Inflammatory macrophage treated with lipopolysaccharide for 1 hour (primary cell): ENCODE data around the gene HSPA6.

Experiments
- DNase-seq, 2 donors: peaks; one replicate each; pipeline ENCODE4 v3.0.0-alpha.2; 2020 to 2022

HSPA6 gene

DNA sequence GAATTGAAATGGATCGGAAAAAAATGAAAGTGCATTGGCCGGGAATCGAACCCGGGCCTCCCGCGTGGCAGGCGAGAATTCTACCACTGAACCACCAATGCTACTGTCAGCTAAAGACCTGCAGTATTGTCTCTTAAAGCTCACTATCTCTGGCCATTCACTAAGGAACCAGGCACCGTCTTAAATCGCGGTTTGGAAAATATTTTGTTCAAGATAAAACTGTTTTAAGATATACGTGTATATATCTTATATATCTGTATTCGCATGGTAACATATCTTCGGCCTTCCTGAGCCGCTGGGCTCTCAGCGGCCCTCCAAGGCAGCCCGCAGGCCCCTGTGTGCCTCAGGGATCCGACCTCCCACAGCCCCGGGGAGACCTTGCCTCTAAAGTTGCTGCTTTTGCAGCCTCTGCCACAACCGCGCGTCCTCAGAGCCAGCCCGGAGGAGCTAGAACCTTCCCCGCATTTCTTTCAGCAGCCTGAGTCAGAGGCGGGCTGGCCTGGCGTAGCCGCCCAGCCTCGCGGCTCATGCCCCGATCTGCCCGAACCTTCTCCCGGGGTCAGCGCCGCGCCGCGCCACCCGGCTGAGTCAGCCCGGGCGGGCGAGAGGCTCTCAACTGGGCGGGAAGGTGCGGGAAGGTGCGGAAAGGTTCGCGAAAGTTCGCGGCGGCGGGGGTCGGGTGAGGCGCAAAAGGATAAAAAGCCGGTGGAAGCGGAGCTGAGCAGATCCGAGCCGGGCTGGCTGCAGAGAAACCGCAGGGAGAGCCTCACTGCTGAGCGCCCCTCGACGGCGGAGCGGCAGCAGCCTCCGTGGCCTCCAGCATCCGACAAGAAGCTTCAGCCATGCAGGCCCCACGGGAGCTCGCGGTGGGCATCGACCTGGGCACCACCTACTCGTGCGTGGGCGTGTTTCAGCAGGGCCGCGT is at the start of gene HSPA6:
Gene HSPA6 (plus strand): TSS at position 724 of the 925 bp plus-strand sequence. CDS start 119 bp downstream, at position 843.
- DNase-seq: peak; percentile 33 to 97

DNA sequence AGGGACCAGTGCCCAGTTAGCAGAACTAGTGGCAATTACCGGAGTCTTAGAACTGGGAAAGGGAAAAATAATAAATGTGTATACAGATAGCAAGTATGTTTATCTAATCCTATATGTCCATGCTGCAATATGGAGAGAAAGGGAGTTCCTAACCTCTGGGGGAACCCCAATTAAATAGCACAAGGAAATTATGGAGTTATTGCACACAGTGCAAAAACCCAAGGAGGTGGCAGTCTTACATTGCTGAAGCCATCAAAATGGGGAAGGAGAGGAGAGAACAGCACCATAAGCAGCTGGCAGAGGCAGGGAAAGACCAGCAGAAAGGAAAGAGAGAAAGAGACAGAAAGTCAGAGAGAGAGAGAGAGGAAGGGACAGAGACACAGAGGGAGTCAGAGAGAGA is 46.6 kb upstream of the HSPA6 start:
- peak; percentile 49 to 70 for DNase-seq

DNA sequence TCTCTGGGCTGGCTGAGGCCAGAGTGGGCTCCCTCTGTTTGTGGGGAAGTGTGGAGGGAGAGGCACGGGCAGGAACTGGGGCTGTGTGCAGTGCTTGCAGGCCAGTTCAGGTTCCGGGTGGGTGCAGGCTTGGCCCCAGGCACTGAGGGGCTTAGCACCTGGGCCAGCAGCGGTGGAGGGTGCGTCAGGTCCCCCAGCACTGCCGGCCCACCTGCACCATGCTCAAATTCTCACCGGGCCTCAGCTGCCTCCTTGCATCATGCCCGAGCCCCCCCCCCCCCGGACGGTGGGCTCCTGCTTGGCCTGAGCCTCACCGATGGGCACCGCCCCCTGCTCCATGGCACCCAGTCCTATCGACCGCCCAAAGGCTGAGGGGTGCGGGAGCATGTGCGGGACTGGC is 45.4 kb upstream of the HSPA6 start:
- DNase-seq: no peak

DNA sequence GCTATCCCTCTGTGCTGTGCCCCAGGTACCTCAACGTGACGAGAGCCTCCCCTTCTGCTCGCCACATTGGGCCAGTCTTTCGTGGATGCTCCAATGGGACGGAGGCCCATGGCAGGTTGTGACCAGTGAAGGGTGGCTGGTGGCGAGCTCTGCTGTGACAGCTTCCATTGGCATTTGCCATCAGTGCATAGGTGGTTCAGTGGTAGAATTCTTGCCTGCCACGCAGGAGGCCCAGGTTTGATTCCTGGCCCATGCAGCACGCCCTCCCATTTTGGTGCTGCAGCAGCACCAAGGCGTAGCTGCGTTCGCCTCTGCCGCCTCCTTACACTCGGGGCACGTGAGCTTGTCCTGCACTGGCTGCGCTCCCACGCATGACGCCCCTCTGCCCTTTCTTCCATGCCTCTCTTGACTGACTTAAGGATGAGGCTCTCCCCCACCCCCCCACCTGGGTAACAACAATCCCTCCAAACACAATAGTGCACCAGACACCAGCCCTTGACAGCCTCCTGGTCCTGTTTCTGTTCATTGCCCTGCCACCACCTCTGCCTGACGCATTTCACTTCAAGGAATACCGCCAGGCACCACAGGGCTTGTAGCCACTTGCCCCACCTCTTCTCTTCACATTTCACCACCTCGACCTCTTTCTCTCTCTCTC is 43.8 kb upstream of the HSPA6 start:
- no peak for DNase-seq

DNA sequence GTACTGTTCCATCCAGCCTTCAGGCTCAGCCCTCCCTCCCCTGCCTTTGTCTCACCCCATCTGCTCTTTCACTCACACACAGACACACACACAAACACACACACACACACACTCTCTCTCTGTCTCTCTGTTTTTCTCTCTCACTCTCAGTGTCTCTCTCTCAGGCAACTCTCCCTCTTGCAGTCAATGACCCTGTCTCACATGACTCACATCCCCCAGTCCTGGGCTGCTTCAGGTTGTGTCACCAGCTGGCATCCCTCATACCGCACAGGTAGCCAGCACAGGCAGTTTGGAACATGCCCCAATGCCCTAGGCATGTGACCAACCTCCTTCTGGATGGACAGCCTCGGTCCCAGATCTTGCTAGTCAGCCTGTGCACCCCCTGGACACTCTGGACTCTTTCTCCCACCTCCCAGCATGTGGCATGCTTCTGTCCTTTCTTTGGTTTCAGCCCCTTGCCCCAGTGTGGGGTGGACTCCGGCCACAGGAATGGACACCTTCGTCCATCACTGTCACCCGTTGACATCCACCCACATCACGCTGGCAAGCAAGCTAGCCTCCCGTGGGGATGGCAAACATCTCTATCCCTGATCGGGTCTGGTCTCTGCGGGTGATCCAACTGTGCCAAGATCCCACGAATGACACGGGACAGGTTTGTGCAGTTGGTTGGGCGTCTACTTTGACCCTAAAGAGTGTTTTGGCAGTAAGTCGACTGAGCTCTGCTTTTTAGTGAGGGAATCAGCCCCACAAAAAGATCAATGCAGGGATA is 42.5 kb upstream of the HSPA6 start:
- DNase-seq: no peak

DNA sequence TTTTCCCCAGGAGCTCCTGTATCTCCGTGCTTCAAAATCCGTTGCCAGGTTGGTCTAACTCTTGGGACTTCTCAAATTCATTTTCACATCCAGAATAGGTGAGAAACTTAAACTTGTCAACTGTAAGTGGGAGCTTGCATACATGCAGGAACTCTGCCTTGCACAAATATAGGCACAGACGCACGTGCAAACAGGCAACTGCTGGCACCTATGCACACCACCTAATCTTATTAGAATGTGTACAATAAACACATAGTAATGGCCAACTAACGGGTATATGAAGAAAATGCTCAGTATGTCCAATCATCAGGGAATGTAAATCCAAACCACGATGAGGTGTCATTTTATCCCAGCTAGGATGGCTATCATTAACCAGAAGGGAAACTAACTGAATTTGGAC is 41.7 kb upstream of the HSPA6 start:
- no peak for DNase-seq

DNA sequence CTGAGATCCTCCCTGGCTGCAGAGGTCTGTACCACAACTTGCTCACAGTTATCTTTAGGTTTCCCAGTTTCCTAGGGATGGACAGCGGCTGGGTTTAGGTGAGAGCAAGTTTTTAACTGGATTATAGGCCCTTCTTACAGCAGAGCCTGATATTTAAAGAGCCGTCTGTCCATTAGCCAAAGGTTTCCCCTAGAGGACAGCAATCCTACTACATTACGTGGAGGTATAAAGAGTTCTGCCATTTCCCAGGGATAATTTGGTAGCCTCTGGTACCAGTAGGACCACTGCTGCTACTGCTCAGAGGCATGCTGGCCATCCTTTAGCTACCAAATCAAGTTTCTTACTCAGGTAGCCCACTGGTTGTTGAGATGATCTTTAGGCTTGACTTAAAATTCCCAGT is 41.0 kb upstream of the HSPA6 start:
- no peak for DNase-seq

DNA sequence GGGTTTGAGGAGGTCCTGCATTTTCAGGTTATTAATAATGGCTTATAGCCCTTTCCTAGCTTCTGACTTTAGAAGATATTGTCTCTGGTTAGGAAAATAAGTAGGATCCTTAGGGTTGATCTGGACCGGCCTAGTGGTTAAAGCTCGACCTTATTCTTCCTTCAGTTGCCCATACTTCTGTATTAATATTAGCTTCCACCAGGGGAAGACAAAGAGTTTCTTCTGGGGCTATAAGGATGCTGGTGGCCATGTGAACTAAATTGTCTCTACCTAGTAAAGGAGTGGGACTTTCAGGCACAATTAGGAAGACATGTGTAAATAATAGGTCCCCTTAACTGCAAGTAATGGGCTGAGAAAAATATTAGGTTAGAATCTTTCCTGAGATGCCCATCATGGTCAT is 39.7 kb upstream of the HSPA6 start:
- DNase-seq: peak in 1 of 2 donors; percentile 67

DNA sequence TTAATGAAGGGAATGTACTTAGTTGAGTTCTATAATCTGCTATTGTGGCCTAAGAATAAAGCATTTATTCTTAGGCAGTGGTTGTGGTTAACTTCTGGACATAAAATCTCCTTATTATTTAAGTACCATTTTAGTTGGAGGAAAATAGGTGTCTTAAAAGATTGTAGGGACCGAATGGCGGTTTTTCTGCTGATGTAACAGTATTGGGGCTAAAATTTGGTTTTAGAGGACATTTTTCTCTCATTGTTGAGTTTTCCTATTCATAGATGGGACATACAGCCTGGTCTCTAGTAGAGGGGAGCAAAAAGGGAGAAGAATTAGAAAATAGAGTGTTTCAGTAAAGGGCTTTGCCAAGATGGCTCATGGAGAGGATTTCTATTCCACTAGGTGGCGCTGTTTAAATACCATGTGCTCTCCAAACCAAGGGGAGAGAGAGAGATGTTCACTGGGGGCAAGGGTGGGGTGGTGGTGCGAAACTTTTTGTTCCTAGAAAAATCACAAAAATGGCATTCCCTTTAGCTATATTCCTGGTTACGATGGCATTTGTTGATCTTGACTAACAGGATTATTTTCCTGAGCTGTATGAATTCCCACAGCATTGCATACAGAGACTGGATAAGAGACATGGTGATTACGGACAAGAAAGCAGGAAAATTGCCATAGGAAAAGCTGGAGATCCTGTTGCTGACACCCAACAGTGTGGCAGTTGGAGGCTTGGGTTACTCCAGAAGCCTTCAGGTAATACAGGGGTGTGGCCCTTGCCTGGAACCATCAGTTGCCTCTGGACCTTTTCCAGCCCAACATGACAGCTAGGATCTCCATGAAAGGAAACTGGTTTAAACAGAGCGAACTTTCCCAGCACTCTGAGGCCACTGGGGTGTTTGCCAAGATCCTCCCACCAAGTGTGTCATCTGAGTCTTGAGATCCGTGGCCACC is 37.3 kb upstream of the HSPA6 start:
- peak; percentile 77 to 91 for DNase-seq

DNA sequence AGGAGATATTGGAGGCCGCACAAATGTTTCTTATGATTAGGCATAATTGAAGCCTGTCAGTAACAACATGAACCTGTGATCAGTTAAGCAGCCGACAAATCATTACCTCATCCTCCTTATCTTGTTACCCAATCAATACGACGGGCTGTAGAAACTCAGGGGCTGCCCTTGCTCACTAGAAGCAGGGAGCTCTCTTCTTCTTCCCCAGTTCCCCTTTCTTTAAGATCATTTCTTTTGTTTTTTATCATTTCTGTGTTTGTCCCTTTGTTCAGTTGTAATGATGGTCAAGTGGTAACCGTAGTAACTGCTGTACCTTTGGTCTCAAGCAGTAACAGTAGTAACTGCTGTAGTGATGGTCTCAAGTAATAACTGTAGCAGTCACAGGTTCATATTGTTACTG is 32.9 kb upstream of the HSPA6 start:
- DNase-seq: peak; percentile 50 to 80

DNA sequence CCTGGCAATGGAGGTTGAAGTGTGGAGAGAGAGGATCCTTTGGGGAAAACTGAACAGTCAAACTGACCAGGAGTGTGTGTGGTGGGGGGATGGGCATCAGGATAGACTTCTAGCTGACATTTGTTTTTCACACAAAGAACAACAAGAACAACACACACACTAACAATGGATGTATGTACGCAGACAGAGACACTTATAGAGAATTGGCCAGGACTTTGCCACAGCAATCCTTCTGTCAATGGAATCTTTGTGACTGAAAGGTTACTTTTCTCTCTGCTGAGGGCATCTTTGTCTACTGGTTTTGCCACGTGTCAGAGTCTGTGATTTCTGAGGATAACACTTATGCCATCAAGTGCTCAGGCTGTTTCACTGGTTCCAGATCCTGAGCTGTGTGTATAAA is 31.5 kb upstream of the HSPA6 start:
- DNase-seq: no peak

DNA sequence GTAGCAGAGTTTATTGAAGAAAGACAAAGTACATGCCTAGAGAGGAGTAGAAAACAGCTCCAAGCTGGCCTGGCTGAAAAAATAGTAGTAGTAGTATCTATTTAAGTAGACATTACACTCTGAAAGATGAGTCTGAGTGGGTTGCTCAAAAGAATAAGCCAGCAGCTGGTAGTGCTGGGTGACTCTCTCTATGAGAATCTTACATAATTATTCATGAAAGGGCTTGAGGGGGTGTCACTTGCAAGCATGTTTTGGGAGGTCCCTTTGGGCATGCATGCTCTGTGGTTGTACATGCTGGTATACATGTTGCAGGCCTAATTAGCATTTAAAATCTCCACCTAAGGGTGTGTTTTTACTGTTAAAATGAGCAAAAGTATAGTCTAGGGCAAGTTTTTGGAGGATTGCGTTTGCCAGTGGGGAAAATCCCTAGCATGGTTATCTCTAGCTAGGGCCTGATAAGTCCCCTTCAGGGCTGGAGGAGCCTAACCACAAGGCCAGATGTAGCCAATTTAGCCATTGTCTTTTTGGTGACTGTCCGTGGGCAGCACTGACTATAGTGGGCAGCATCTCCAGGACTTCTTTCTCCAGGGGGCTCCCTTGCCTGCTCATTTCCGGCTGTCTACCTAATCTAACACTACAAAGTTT is 30.1 kb upstream of the HSPA6 start:
- DNase-seq: no peak

DNA sequence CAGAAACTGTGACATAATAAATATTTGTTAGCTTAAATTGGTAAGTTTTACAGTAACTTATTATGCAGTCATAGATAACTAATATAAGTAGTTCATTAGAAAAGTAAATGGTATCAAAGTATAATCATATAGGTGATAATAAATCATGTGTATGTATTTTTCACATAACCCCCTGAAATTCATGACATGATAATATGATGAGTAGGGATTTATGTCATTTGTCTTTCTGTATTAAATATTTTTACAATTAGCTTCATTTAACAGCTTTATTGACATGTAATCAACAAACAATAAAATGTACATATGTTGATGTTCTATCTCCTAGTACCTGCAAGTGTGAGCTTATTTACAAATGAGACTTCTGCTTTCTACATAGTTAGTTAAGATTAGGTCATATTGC is 28.9 kb upstream of the HSPA6 start:
- no peak for DNase-seq

DNA sequence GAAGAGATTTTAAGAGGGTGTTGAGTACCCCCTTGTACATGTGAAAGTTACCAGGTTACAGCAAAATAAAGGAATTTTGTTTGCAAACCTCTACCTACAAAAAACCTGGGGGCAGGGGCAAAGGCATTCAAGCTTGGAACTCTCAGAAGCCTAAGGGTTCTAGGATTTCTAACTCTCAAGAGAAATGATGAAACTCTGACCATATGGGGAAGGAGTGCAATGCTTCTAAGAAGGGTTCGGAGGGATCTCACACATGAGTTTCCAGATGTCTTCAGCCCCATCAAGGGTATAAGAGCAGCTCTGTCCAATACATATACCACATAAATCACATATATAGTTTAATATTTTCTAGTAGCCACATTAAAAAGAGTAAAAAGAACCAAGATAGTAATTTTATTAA is 26.4 kb upstream of the HSPA6 start:
- DNase-seq: peak; percentile 46 to 71

DNA sequence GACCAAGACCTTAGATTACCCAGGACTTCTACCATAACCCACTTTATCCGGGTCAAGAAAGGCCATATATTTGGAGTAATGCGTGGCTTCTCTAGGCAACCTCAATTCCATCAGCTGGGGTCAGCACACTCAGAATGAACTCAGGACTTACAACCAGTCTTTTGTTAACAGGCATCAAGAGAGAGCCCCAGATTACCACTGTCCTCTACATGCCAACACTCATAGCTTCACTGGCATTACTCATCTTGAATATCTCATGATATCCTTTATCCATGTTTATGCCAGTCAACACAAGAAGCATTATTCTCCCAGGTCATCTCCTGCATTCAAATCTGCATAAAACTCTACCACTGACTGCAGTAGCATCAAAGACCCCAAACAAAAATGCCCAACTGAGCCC is 25.7 kb upstream of the HSPA6 start:
- DNase-seq: no peak

DNA sequence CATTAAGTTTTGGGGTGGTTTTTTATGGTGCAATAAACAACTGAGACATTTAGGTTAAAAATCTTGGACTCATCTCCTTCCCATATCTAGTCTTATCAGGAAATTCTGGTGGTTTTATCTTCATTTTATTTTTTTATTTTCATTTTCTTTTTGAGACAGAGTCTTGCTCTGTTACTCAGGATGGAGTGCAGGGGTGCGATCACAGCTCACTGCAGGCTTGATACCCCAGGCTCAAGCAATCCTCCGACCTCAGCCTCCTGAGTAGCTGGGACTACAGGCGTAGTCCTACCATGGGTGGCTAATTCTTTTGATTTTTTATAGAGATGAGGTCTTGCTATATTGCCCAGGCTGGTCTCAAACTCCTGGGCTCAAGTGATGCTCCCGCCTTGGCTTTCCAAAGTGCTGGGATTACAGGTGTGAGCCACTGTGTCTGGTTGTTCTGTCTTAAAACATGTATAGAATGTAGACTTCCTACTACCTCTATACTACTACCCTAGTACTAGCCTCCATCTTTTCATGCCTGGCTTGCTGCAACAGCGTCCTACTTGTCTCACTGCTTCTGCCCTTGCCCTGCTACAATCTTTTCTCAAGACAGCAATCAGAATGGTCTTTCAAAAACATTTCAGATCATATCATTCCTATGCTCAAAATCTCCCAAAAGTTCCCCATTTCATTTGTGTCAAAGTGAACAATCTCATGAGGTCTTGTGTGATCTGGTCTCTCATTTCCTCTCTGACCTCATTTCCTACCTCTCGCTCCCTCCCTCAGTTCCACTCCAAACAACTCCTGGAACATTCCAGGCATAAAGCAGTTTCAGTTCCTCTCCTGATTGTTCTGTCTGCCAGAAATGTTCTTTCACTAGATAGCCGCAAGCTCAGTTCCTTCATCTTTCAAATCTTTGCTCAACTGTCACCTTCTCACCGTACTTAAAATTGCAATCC is 25.0 kb upstream of the HSPA6 start:
- peak; percentile 78 to 95 for DNase-seq

DNA sequence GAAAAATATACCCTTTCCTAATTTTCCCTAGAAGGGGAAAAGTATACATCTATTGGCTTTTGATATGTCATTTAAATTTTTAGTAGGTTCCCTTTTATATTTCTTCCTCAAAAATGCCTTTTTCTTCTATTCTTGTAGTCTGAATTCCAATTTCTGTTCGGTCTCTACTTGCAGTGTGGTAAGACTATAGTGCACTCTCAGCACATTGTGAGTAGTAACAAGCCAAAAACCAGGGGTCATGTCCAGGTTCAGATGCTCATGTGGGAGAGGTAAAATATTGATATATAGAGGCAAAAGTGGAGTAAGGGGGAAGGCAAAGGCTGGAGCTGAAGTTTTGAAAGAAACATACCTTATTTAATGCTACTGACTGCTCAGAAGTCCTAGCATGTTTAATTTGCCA is 23.1 kb upstream of the HSPA6 start:
- DNase-seq: no peak

DNA sequence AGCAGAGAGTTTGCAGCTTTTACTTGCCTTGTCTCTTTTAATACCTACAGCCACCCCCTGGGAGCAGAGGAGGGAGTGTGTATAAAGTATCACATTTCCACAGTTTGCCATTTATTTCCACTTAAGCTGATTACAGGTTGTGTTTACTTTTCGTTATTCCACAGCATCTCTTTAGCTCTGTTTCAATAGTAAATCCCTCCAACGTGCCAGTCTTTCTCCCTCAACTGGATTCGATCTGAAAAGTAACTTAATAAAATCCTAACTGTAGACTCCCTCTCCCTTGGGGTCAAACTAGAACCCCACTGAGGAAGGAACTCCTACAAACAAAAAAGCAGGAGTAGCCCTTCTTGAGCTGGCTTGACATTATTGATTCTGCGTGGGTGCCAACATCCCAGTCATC is 22.2 kb upstream of the HSPA6 start:
- no peak for DNase-seq

DNA sequence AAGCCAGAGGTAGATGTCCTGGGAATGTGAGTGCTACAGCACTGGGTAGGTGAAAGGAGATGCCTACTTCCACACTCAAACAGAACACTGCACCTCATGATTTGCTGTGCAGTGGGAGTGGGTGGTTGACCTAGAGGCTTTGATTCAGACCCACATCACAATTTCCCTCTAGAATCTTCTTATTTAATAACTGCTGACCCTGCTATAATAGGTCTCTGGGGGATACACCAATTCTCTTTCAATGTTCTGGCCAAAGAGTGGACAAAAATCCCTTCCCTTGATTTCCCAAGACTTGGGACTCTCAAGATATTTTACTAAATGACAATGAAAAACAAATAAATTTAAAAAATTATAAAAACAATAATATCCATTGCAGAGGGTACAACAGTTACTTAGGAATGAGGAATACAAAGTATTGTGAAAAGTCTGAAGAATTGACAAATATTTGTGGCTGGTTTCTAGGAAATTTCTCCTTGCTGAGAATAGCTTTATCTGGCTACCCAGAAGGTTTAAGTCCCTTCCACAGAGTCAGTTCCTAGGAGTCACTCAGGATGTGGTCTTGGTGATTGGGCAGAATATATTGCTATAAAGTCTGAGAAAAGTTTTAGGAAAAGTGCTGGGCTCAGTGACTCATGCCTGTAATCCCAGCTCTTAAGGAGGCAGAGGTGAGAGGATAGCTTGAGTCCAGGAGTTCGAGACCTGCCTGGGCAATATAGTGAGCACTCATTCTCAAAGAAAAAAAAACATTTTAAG is 21.5 kb upstream of the HSPA6 start:
- DNase-seq: no peak

DNA sequence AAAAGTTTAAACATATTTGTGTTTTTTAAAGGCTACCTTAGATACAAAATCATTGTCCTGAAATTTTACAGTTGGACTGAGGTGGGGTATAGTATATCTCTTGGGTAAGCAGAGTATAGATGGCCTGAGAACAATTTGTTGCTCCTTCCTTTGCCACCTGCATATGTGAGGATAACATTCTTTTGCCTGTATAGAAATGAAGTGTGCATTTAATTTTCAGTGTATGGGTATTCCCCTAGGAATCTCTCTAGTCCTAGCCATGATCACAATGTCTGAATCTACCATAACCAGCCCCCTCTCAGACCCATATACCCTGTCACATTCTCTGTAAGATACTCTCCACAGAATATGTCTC is 21.0 kb upstream of the HSPA6 start:
- DNase-seq: no peak
